Measurements from ENCODE around the gene LIPI.

LIPI gene

DNA sequence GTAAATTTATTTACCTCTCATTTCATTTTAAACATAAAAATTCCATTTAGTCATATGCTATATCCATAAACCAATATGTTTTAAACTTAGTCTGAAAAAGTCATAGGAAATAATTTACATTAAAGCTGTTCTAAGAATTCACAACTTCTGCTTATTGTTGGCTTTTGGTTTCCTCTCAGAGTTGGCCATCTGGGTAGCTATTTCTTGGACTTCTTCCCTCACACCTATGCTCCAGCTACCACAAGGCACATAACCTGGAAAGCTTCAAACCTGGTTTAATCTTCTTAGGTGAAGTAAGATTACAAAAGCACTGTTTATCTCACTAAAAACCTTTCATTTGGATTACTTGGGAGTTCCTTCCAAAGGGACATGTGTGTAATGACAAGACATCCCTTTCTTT lies 35.0 kb upstream of the LIPI start:
- Histone ChIP-seq H3K27me3 (ENCODE audit: control insufficient read depth in 3 of 3, insufficient read depth in 3 of 3, low read depth in 1 of 3, low read length in 3 of 3) (no peaks in the 10 kb centered on the region), H2BK15ac (ENCODE audit: low read length) (no peak overlapping the region), H3K18ac (ENCODE audit: low read length) (no peak overlapping the region), H3K4me2 (ENCODE audit: insufficient read depth, low read length, poor library complexity, severe bottlenecking) (no peak overlapping the region), H4K91ac (ENCODE audit: low read depth, low read length, poor library complexity) (no peak overlapping the region), H3K27ac (replicated peaks; ENCODE audit: low read length) (no peak overlapping the region), H3K4ac (ENCODE audit: low read length) (no peak overlapping the region), H3K36me3 (replicated peaks in 1 of 2; ENCODE audit: control insufficient read depth in 2 of 2, insufficient read depth in 2 of 2, low read length in 2 of 2) (no peaks in the 10 kb centered on the region), H3K23ac (ENCODE audit: low read depth, low read length, poor library complexity) (no peak overlapping the region), H3K14ac (ENCODE audit: low read length) (no peak overlapping the region), H2AK5ac (ENCODE audit: low read depth, low read length) (no peak overlapping the region), H2AFZ (ENCODE audit: low read length) (no peak overlapping the region), H3K4me3 (ENCODE audit: low read length in 2 of 2) (no peak overlapping the region), H4K8ac (ENCODE audit: low read depth, low read length) (no peak overlapping the region), H2BK120ac (ENCODE audit: low read depth, low read length) (no peak overlapping the region), H3K9me3 (replicated peaks in 1 of 2; ENCODE audit: control insufficient read depth in 2 of 2, insufficient read depth in 1 of 2, low read depth in 1 of 2, low read length in 2 of 2) (no peaks in the 10 kb centered on the region), H2BK12ac (ENCODE audit: low read length) (no peak overlapping the region), H2BK5ac (ENCODE audit: low read length) (no peak overlapping the region), H3K79me1 (ENCODE audit: low read depth, low read length) (no peaks in the 10 kb centered on the region), H3K9ac (ENCODE audit: low read depth, low read length, poor library complexity) (no peak overlapping the region), H3K4me1 (ENCODE audit: control insufficient read depth in 2 of 2, insufficient read depth in 1 of 2, low read depth in 1 of 2, low read length in 2 of 2) (no peaks in the 10 kb centered on the region)
- DNase-seq (ENCODE audit: low spot score): no peak

DNA sequence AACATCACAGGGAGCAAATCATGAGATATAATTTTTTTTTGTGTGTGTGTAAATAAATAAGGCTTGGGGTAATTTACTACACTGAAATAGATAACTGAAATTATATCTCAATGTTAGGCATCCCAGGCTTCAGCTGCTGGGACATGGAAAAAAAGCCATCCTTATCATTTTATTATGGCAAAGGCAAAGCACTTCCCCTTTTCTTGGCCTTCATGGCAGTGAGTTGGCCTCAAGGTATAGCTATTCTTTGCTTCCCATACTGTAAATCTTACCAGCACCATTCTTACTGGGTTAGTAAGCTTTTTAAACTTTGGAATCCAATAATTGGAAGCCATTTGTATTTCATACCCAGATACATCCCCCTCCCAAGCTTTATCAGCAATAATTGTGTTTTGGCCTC lies 34.2 kb upstream of the LIPI start:
- Histone ChIP-seq H3K14ac (ENCODE audit: low read length) (no peak overlapping the region), H3K79me1 (ENCODE audit: low read depth, low read length) (no peaks in the 10 kb centered on the region), H3K27ac (replicated peaks; ENCODE audit: low read length) (no peak overlapping the region), H3K4me3 (ENCODE audit: low read length in 2 of 2) (no peak overlapping the region), H2BK12ac (ENCODE audit: low read length) (no peak overlapping the region), H3K4me2 (ENCODE audit: insufficient read depth, low read length, poor library complexity, severe bottlenecking) (no peak overlapping the region), H2AK5ac (ENCODE audit: low read depth, low read length) (no peak overlapping the region), H4K8ac (ENCODE audit: low read depth, low read length) (no peak overlapping the region), H3K4ac (ENCODE audit: low read length) (no peak overlapping the region), H2AFZ (ENCODE audit: low read length) (no peak overlapping the region), H4K91ac (ENCODE audit: low read depth, low read length, poor library complexity) (no peak overlapping the region), H3K23ac (ENCODE audit: low read depth, low read length, poor library complexity) (no peak overlapping the region), H3K9ac (ENCODE audit: low read depth, low read length, poor library complexity) (no peak overlapping the region), H3K27me3 (ENCODE audit: control insufficient read depth in 3 of 3, insufficient read depth in 3 of 3, low read depth in 1 of 3, low read length in 3 of 3) (peaks cover 0 to 1% (median 0%) of the 10 kb centered on the region in 3 experiments), H2BK120ac (ENCODE audit: low read depth, low read length) (no peak overlapping the region), H2BK15ac (ENCODE audit: low read length) (no peak overlapping the region), H3K36me3 (replicated peaks in 1 of 2; ENCODE audit: control insufficient read depth in 2 of 2, insufficient read depth in 2 of 2, low read length in 2 of 2) (no peaks in the 10 kb centered on the region), H3K18ac (ENCODE audit: low read length) (no peak overlapping the region), H2BK5ac (ENCODE audit: low read length) (no peak overlapping the region), H3K4me1 (ENCODE audit: control insufficient read depth in 2 of 2, insufficient read depth in 1 of 2, low read depth in 1 of 2, low read length in 2 of 2) (no peaks in the 10 kb centered on the region), H3K9me3 (replicated peaks in 1 of 2; ENCODE audit: control insufficient read depth in 2 of 2, insufficient read depth in 1 of 2, low read depth in 1 of 2, low read length in 2 of 2) (no peaks in the 10 kb centered on the region)
- DNase-seq (ENCODE audit: low spot score): no peak

DNA sequence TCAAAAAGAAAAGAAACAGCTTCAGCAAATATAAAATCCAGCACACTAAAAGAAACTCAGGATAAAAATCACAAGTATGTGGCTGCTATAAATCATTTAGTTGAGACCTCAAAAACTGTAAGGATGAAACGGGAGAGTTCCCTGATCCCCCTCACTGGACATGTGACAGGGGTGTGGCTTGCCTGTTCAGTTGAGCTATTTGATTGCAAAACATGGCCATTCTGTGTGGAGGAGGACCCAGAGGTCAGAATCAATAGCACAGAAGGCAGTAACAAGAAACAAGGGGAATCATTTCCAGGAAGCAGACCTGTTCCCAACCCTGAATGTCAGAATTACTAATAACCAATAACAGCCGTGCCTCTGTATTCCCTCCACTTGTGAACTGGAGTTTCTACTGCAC lies 33.1 kb upstream of the LIPI start:
- H2BK5ac ChIP-seq (ENCODE audit: low read length): no peak overlapping the region
- peaks cover 0 to 5% (median 0%) of the 10 kb centered on the region in 3 experiments for H3K27me3 ChIP-seq (ENCODE audit: control insufficient read depth in 3 of 3, insufficient read depth in 3 of 3, low read depth in 1 of 3, low read length in 3 of 3)
- no peaks in the 10 kb centered on the region for H3K9me3 ChIP-seq (replicated peaks in 1 of 2; ENCODE audit: control insufficient read depth in 2 of 2, insufficient read depth in 1 of 2, low read depth in 1 of 2, low read length in 2 of 2)
- WGBS, 2 donors (ENCODE audit: extremely low coverage in 2 of 2, insufficient read length in 2 of 2, insufficient replicate concordance in 1 of 2): no CpG with 5 or more reads among the region's 2 CpGs
- no peak overlapping the region for H2AK5ac ChIP-seq (ENCODE audit: low read depth, low read length)
- no peaks in the 10 kb centered on the region for H3K36me3 ChIP-seq (replicated peaks in 1 of 2; ENCODE audit: control insufficient read depth in 2 of 2, insufficient read depth in 2 of 2, low read length in 2 of 2)
- H3K14ac ChIP-seq (ENCODE audit: low read length): no peak overlapping the region
- H2AFZ ChIP-seq (ENCODE audit: low read length): no peak overlapping the region
- DNase-seq (ENCODE audit: low spot score): no peak
- H3K79me1 ChIP-seq (ENCODE audit: low read depth, low read length): no peaks in the 10 kb centered on the region
- no peak overlapping the region for H2BK120ac ChIP-seq (ENCODE audit: low read depth, low read length)
- H3K18ac ChIP-seq (ENCODE audit: low read length): no peak overlapping the region
- H2BK15ac ChIP-seq (ENCODE audit: low read length): no peak overlapping the region
- H3K4ac ChIP-seq (ENCODE audit: low read length): no peak overlapping the region
- no peak overlapping the region for H2BK12ac ChIP-seq (ENCODE audit: low read length)
- no peak overlapping the region for H3K4me2 ChIP-seq (ENCODE audit: insufficient read depth, low read length, poor library complexity, severe bottlenecking)
- no peaks in the 10 kb centered on the region for H3K4me1 ChIP-seq (ENCODE audit: control insufficient read depth in 2 of 2, insufficient read depth in 1 of 2, low read depth in 1 of 2, low read length in 2 of 2)
- H4K91ac ChIP-seq (ENCODE audit: low read depth, low read length, poor library complexity): no peak overlapping the region
- no peak overlapping the region for H3K27ac ChIP-seq (replicated peaks; ENCODE audit: low read length)
- H3K23ac ChIP-seq (ENCODE audit: low read depth, low read length, poor library complexity): no peak overlapping the region
- no peak overlapping the region for H4K8ac ChIP-seq (ENCODE audit: low read depth, low read length)
- H3K4me3 ChIP-seq (ENCODE audit: low read length in 2 of 2): no peak overlapping the region
- no peak overlapping the region for H3K9ac ChIP-seq (ENCODE audit: low read depth, low read length, poor library complexity)

DNA sequence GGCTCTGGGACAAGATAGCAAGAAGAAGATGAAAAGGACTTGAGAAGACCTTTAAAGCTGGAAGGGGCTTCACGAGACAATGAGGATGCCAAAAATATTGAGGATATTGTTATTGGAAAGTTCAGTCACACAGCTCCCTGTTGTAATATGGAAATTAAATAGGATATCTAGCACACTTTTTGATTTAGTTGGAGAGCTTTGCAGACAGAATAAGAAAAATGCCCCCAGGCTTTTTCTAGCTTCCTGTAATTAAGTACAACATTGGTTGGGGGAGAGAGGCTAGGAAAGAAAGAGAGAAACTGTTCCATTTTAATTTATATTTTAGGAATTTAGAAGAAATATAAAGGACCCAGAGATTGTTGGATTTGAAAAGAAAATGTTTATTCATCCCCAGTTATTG lies 32.7 kb upstream of the LIPI start:
- Histone ChIP-seq H2AK5ac (ENCODE audit: low read depth, low read length) (no peak overlapping the region), H3K4me3 (ENCODE audit: low read length in 2 of 2) (no peak overlapping the region), H3K79me1 (ENCODE audit: low read depth, low read length) (no peaks in the 10 kb centered on the region), H2AFZ (ENCODE audit: low read length) (no peak overlapping the region), H3K9me3 (replicated peaks in 1 of 2; ENCODE audit: control insufficient read depth in 2 of 2, insufficient read depth in 1 of 2, low read depth in 1 of 2, low read length in 2 of 2) (no peaks in the 10 kb centered on the region), H4K8ac (ENCODE audit: low read depth, low read length) (no peak overlapping the region), H3K27ac (replicated peaks; ENCODE audit: low read length) (no peak overlapping the region), H3K27me3 (ENCODE audit: control insufficient read depth in 3 of 3, insufficient read depth in 3 of 3, low read depth in 1 of 3, low read length in 3 of 3) (peaks cover 0 to 5% (median 0%) of the 10 kb centered on the region in 3 experiments), H2BK120ac (ENCODE audit: low read depth, low read length) (no peak overlapping the region), H3K23ac (ENCODE audit: low read depth, low read length, poor library complexity) (no peak overlapping the region), H3K4me1 (ENCODE audit: control insufficient read depth in 2 of 2, insufficient read depth in 1 of 2, low read depth in 1 of 2, low read length in 2 of 2) (no peaks in the 10 kb centered on the region), H2BK5ac (ENCODE audit: low read length) (no peak overlapping the region), H2BK12ac (ENCODE audit: low read length) (no peak overlapping the region), H4K91ac (ENCODE audit: low read depth, low read length, poor library complexity) (no peak overlapping the region), H3K18ac (ENCODE audit: low read length) (no peak overlapping the region), H3K36me3 (replicated peaks in 1 of 2; ENCODE audit: control insufficient read depth in 2 of 2, insufficient read depth in 2 of 2, low read length in 2 of 2) (no peaks in the 10 kb centered on the region), H3K4ac (ENCODE audit: low read length) (no peak overlapping the region), H2BK15ac (ENCODE audit: low read length) (no peak overlapping the region), H3K9ac (ENCODE audit: low read depth, low read length, poor library complexity) (no peak overlapping the region), H3K4me2 (ENCODE audit: insufficient read depth, low read length, poor library complexity, severe bottlenecking) (no peak overlapping the region), H3K14ac (ENCODE audit: low read length) (no peak overlapping the region)
- no peak for DNase-seq (ENCODE audit: low spot score)
- no CpG with 5 or more reads among the region's 1 CpG for WGBS, 2 donors (ENCODE audit: extremely low coverage in 2 of 2, insufficient read length in 2 of 2, insufficient replicate concordance in 1 of 2)

Data from neuronal stem cell (in vitro differentiated cells).